Measurements from ENCODE around the gene HDAC10. TPM values are rescaled to one million over a fixed set of nuclear protein-coding genes. Genes with fewer than 3 reads are reported as not detected.
A peak's percentile ranks its signal among the peaks of the same experiment; 100 is the strongest.

HDAC10 gene
- total and polyA plus RNA-seq, 10 of the 15 experiments (the other 5 are each of a cell fraction or from before 2014, with no cell fraction given): 0.26 to 48.6 (median 5.0) TPM

DNA sequence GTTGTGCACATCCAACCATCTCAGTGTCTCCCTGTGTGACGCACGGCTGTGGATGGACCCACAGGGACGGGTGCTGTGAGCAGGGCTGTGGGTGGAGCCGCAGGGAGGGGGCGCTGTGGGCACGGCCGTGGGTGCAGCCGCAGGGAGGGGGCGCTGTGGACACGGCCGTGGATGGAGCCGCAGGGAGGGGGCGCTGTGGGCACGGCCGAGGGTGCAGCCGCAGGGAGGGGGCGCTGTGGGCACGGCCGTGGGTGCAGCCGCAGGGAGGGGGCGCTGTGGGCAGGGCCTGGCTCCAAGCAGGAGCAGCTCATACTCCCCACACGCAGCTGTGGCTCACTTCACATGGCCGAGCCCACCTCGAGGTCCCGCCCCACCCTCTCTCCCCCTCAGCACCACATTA lies 25.1 kb upstream of the HDAC10 start:
- Histone ChIP-seq H3K36me3 (ENCODE audit: control insufficient read depth in 2 of 2, insufficient read depth in 2 of 2, low read length in 1 of 2) (peaks cover 0 to 33% of the 10 kb centered on the region in 2 experiments; a peak in 3 of 4 replicates), H3K4me3 (no peak overlapping the region), H3K27ac (ENCODE audit: control insufficient read depth, insufficient read depth) (no peak overlapping the region), H3K4me1 (ENCODE audit: control insufficient read depth, insufficient read depth, low read length) (peaks cover 3% of the 10 kb centered on the region), H3K9me3 (replicated peaks; ENCODE audit: control insufficient read depth, insufficient read depth, low read length) (no peaks in the 10 kb centered on the region), H3K4me2 (ENCODE audit: control insufficient read depth, insufficient read depth) (no peak overlapping the region), H3K27me3 (replicated peaks in 1 of 2; ENCODE audit: control insufficient read depth in 2 of 2, insufficient read depth in 2 of 2, low read length in 1 of 2) (no peaks in the 10 kb centered on the region), H4K20me1 (ENCODE audit: control insufficient read depth, insufficient read depth) (no peaks in the 10 kb centered on the region), H3K9ac (ENCODE audit: control insufficient read depth, insufficient read depth, low read length) (no peak overlapping the region), H3K79me2 (ENCODE audit: control insufficient read depth, insufficient read depth, low read length) (no peaks in the 10 kb centered on the region), H2AFZ (ENCODE audit: control insufficient read depth, low read depth, low read length) (no peak overlapping the region)
- ChIA-PET RAD21 (ENCODE audit: unreplicated experiment) (interaction anchor here (0.7 to 1.7 kb wide), 9 partner anchors 18 to 345 kb away, joined by 3 to 9 read pairs (median 4); partner anchors contain the start of genes DENND6B and PLXNB2), SMC1A (ENCODE audit: uncharacterized antibody, unreplicated experiment) (interaction anchor here (0.6 to 2.1 kb wide), 5 partner anchors 19 to 66 kb away, joined by 3 to 6 read pairs (median 4); no protein-coding TSS in a partner anchor), CTCF (interaction anchor here (0.5 to 2.8 kb wide), 28 partner anchors 15 to 345 kb away, joined by 3 to 36 read pairs (median 4); partner anchors contain the start of genes DENND6B, HDAC10, MAPK12 and PLXNB2), POLR2A (interaction anchor here (0.6 to 1.5 kb wide), 4 partner anchors 23 to 222 kb away, joined by 3 to 7 read pairs (median 4); no protein-coding TSS in a partner anchor)
- in situ Hi-C loops (cut with MboI): loop anchor here (5.0 kb wide), 1 partner anchor 51 kb away; the partner anchor contains the start of gene DENND6B
- TF ChIP-seq SMC3 (IDR thresholded peaks at IDR 0.05; ENCODE audit: borderline replicate concordance, low read length): peak; percentile 37; the same call in 1 of the 2 replicates
- 0 out of 2 replicates have a peak, but pooled peaks have one; percentile 48 for TF ChIP-seq YY1 (IDR thresholded peaks at IDR 0.05; ENCODE audit: low read depth, low read length)
- TF ChIP-seq RAD21 (IDR thresholded peaks at IDR 0.05; ENCODE audit: insufficient read depth, low read depth, low read length): peak; percentile 36; the same call in 1 of the 2 replicates
- TF ChIP-seq MEF2A (IDR thresholded peaks at IDR 0.05; ENCODE audit: insufficient read depth, low read depth, low read length): 0 out of 2 replicates have a peak, but pooled peaks have one; percentile 14
- peak in 1 of 2 experiments; percentile 8; a peak in 1 of 4 replicates for TF ChIP-seq BHLHE40 (IDR thresholded peaks at IDR 0.05; ENCODE audit: borderline replicate concordance in 1 of 2, low read depth in 2 of 2, low read length in 1 of 2)
- TF ChIP-seq SMAD5 (IDR thresholded peaks at IDR 0.05; ENCODE audit: low read depth): no peak
- TF ChIP-seq EGR1 (IDR thresholded peaks at IDR 0.05; ENCODE audit: borderline replicate concordance in 1 of 2, low read depth in 2 of 2, low read length in 2 of 2): 0 out of 3 replicates have a peak, but pooled peaks of 1 of the 2 experiments have one; percentile 30
- TF ChIP-seq PKNOX1 (IDR thresholded peaks at IDR 0.05): peak; percentile 18; the same call in 1 of the 2 replicates
- TF ChIP-seq, protein P1, sequence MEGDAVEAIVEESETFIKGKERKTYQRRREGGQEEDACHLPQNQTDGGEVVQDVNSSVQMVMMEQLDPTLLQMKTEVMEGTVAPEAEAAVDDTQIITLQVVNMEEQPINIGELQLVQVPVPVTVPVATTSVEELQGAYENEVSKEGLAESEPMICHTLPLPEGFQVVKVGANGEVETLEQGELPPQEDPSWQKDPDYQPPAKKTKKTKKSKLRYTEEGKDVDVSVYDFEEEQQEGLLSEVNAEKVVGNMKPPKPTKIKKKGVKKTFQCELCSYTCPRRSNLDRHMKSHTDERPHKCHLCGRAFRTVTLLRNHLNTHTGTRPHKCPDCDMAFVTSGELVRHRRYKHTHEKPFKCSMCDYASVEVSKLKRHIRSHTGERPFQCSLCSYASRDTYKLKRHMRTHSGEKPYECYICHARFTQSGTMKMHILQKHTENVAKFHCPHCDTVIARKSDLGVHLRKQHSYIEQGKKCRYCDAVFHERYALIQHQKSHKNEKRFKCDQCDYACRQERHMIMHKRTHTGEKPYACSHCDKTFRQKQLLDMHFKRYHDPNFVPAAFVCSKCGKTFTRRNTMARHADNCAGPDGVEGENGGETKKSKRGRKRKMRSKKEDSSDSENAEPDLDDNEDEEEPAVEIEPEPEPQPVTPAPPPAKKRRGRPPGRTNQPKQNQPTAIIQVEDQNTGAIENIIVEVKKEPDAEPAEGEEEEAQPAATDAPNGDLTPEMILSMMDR (IDR thresholded peaks at IDR 0.05 in 2 of 3, conservative IDR thresholded peaks at IDR 0.05 in 1 of 3; ENCODE audit: control insufficient read depth in 2 of 3, extremely low read depth in 1 of 3, insufficient read depth in 1 of 3, low read depth in 3 of 3, low read length in 3 of 3): peak; percentile 62 to 77 (median 73)
- TF ChIP-seq NR2C2 (IDR thresholded peaks at IDR 0.05; ENCODE audit: borderline replicate concordance, control insufficient read depth, insufficient read length, low read depth): no peak
- TF ChIP-seq WRNIP1 (IDR thresholded peaks at IDR 0.05; ENCODE audit: borderline replicate concordance, low read depth, low read length): no peak
- TF ChIP-seq SMARCA5 (IDR thresholded peaks at IDR 0.05): 0 out of 2 replicates have a peak, but pooled peaks have one; percentile 50
- TF ChIP-seq RUNX3 (IDR thresholded peaks at IDR 0.05; ENCODE audit: low read length): peak; percentile 59
- TF ChIP-seq GATAD2B (conservative IDR thresholded peaks at IDR 0.05; ENCODE audit: low read depth): 0 out of 2 replicates have a peak, but pooled peaks have one; percentile 44
- peak; percentile 95 for FAIRE-seq
- intact Hi-C loops (cut with micrococcal nuclease; ENCODE audit: unreplicated experiment): loop anchor here (1.0 kb wide), 2 partner anchors 51 to 66 kb away; partner anchors contain the start of gene DENND6B
- peak; percentile 66 for DNase-seq (ENCODE audit: low read depth, low spot score)
- BruUV-seq (replicated peaks): no TSS peak
- 21% methylated on average over 22 of the region's 25 CpGs for WGBS (ENCODE audit: insufficient coverage, insufficient replicate concordance, low lambda C conversion rate, missing lambda C conversion rate)
- ATAC-seq: peak; percentile 87

Data from GM12878 (cell line).